Endothelial cell of umbilical vein (primary cell): Measurements from ENCODE around the gene SUGCT.

Source experiments
- CTCF ChIP-seq, 2 donors: IDR thresholded peaks; 1 replicate in 1 of 2; 2 replicates in 1 of 2; pipeline ENCODE4 v1.5.1; 2011; ENCODE audit warnings: low read length in 2 of 2, mild to moderate bottlenecking in 2 of 2, moderate library complexity in 2 of 2, control low read depth in 1 of 2, inconsistent platforms in 1 of 2, low read depth in 1 of 2; ENCODE audit not compliant: insufficient read depth in 1 of 2; ENCODE audit errors: extremely low read depth in 1 of 2
- EZH2 ChIP-seq: IDR thresholded peaks from 2 replicates; pipeline ENCODE4 v1.6.1; 2012; ENCODE audit warnings: borderline replicate concordance, low read depth, mild to moderate bottlenecking, moderate library complexity, low read length, inconsistent platforms; ENCODE audit not compliant: severe bottlenecking
- GATA2 ChIP-seq: IDR thresholded peaks from 2 replicates; pipeline ENCODE4 v1.7.0; 2011; ENCODE audit warnings: low read depth, mild to moderate bottlenecking, moderate library complexity, mixed read lengths, low read length; ENCODE audit not compliant: insufficient read length, insufficient read depth
- JUN ChIP-seq: IDR thresholded peaks from 2 replicates; pipeline ENCODE4 v1.6.1; 2011; ENCODE audit warnings: borderline replicate concordance, low read depth; ENCODE audit not compliant: insufficient read length, insufficient read depth
- MYC ChIP-seq: IDR thresholded peaks from one replicate; pipeline ENCODE4 v1.6.1; 2011; ENCODE audit warnings: mild to moderate bottlenecking, low read depth, low read length
- POLR2A ChIP-seq: IDR thresholded peaks from 2 replicates; pipeline ENCODE4 v1.6.1; 2012; ENCODE audit warnings: low read depth, mild to moderate bottlenecking, control low read depth, low read length
- POLR2AphosphoS5 ChIP-seq: IDR thresholded peaks from 2 replicates; pipeline ENCODE4 v1.6.1; 2012; ENCODE audit warnings: low read depth, mild to moderate bottlenecking, control low read depth, low read length, moderate library complexity; ENCODE audit not compliant: insufficient read depth

GRCh38 chr7:40879941-40880543 is 745.2 kb downstream of the SUGCT start:
- TF ChIP-seq POLR2AphosphoS5 (no peak), EZH2 (no peak), MYC (no peak), CTCF (IDR thresholded peaks at IDR 0.05; ENCODE audit: extremely low read depth in 1 of 2, insufficient read depth in 1 of 2, low read depth in 1 of 2, low read length in 2 of 2) (no peak), GATA2 (no peak), POLR2A (no peak), JUN (no peak)
